A549 treated with AZD9567 at 1 μM for 4 hours (cell line): ENCODE results near the gene ALK. TPM values are rescaled to one million over a fixed set of nuclear protein-coding genes. Genes with fewer than 3 reads are reported as not detected.

Source experiments
- total RNA-seq: library from RNA; stranded (reverse); fragments of 200-300 nt; extraction: Qiagen RNA extraction; gene quantifications from 5 replicates; pipeline ENCODE4 v1.2.3, GENCODE V29; 2022; ENCODE audit not compliant: insufficient read depth

The ALK gene
- total RNA-seq, result not detected in 5 replicates

GRCh38 chr2:29921560-29921915, at the start of gene ALK:
ALK (minus strand) TSS chr2:29921586; CDS start chr2:29920659, 927 bp downstream.

Other genes with a start within 250 kb of the ALK start
- gene YPEL5, start 225.4 kb upstream of the ALK start, total RNA-seq, result 41.0 to 58.8 TPM (median 47.3 TPM) in 5 replicates